Measurements from ENCODE around the gene ACTL7A. TPM values are rescaled to one million over a fixed set of nuclear protein-coding genes. Genes with fewer than 3 reads are reported as not detected.

Gene ACTL7A
- total and polyA plus RNA-seq, 2 donors (not counting 1 experiment from before 2014, with no cell fraction given) = not detected

- ATAC-seq (ENCODE audit: low read depth) = no peak
- Histone ChIP-seq H3K9me3 (ENCODE audit: control extremely low read depth in 1 of 3, control insufficient read depth in 2 of 3, insufficient read depth in 1 of 3, low read length in 2 of 3) (no peaks in the 10 kb centered on the region), H3K4me1 (ENCODE audit: control insufficient read depth in 2 of 2, insufficient read depth in 2 of 2, low read length in 2 of 2) (no peaks in the 10 kb centered on the region), H3K79me2 (ENCODE audit: control insufficient read depth, insufficient read depth, low read length) (no peaks in the 10 kb centered on the region), H3K27me3 (replicated peaks in 1 of 4; ENCODE audit: control extremely low read depth in 1 of 4, control insufficient read depth in 3 of 4, insufficient read depth in 4 of 4, low read length in 3 of 4) (no peaks in the 10 kb centered on the region), H4K20me1 (ENCODE audit: control insufficient read depth, insufficient read depth, low read length, poor library complexity, severe bottlenecking) (no peaks in the 10 kb centered on the region), H3K4me2 (replicated peaks; ENCODE audit: low read depth, low read length, poor library complexity, severe bottlenecking) (no peak overlapping the region), H3K27ac (ENCODE audit: low read length in 2 of 2) (no peak overlapping the region), H3K9ac (ENCODE audit: low read length) (no peak overlapping the region), H2AFZ (ENCODE audit: insufficient read depth, low read depth, low read length, poor library complexity, severe bottlenecking) (no peak overlapping the region), H3K4me3 (ENCODE audit: control extremely low read depth in 1 of 5, extremely low read depth in 1 of 5, insufficient read depth in 1 of 5, low read depth in 2 of 5, low read length in 4 of 5) (no peak overlapping the region), H3K36me3 (replicated peaks in 1 of 2; ENCODE audit: control extremely low read depth in 1 of 2, control insufficient read depth in 1 of 2, extremely low read depth in 1 of 2, insufficient read depth in 2 of 2, low read length in 1 of 2) (peaks cover 7 to 57% of the 10 kb centered on the region in 2 experiments)
- ChIA-PET CTCF (interaction anchor here (2.0 kb wide), 1 partner anchor 64 kb away, joined by 5 read pairs; no protein-coding TSS in a partner anchor), POLR2A (no interaction called here)
- Mint-ChIP-seq H3K27ac (no peak overlapping the region), H3K4me1 (no peaks in the 10 kb centered on the region), H3K4me3 (no peak overlapping the region), H3K9me3 (ENCODE audit: insufficient read depth) (no peaks in the 10 kb centered on the region), H3K27me3 (no peaks in the 10 kb centered on the region)
- WGBS (ENCODE audit: insufficient coverage) = 100% methylated on average over 3 of the region's 4 CpGs
- TF ChIP-seq EZH2 (IDR thresholded peaks at IDR 0.05; ENCODE audit: borderline replicate concordance, insufficient read depth, low read depth, low read length, poor library complexity, severe bottlenecking) = no peak
- no peak for TF ChIP-seq CTCF (IDR thresholded peaks at IDR 0.05)
- intact Hi-C loops (cut with micrococcal nuclease) = no loop called here
- no peak for DNase-seq
Measured at GRCh38 chr9:108889649-108890067, 27.6 kb downstream of the ACTL7A start.

GRCh38 chr9:108894225-108894997 lies 32.3 kb downstream of the ACTL7A start:
- POLR2A ChIA-PET = no interaction called here

More at GRCh38 chr9:108894225-108894997, 32.3 kb downstream of the ACTL7A start:
- H3K4me1 Mint-ChIP-seq = no peaks in the 10 kb centered on the region
- H3K9me3 Mint-ChIP-seq (ENCODE audit: insufficient read depth) = no peaks in the 10 kb centered on the region
- Histone ChIP-seq H3K36me3 (replicated peaks in 1 of 2; ENCODE audit: control extremely low read depth in 1 of 2, control insufficient read depth in 1 of 2, extremely low read depth in 1 of 2, insufficient read depth in 2 of 2, low read length in 1 of 2) (peaks cover 13 to 89% of the 10 kb centered on the region in 2 experiments), H3K27me3 (replicated peaks in 1 of 4; ENCODE audit: control extremely low read depth in 1 of 4, control insufficient read depth in 3 of 4, insufficient read depth in 4 of 4, low read length in 3 of 4) (no peaks in the 10 kb centered on the region), H3K79me2 (ENCODE audit: control insufficient read depth, insufficient read depth, low read length) (no peaks in the 10 kb centered on the region), H4K20me1 (ENCODE audit: control insufficient read depth, insufficient read depth, low read length, poor library complexity, severe bottlenecking) (no peaks in the 10 kb centered on the region), H3K4me2 (replicated peaks; ENCODE audit: low read depth, low read length, poor library complexity, severe bottlenecking) (no peak overlapping the region), H3K4me1 (ENCODE audit: control insufficient read depth in 2 of 2, insufficient read depth in 2 of 2, low read length in 2 of 2) (no peaks in the 10 kb centered on the region), H3K27ac (ENCODE audit: low read length in 2 of 2) (no peak overlapping the region), H3K9ac (ENCODE audit: low read length) (no peak overlapping the region), H3K9me3 (ENCODE audit: control extremely low read depth in 1 of 3, control insufficient read depth in 2 of 3, insufficient read depth in 1 of 3, low read length in 2 of 3) (no peaks in the 10 kb centered on the region), H2AFZ (ENCODE audit: insufficient read depth, low read depth, low read length, poor library complexity, severe bottlenecking) (no peak overlapping the region), H3K4me3 (ENCODE audit: control extremely low read depth in 1 of 5, extremely low read depth in 1 of 5, insufficient read depth in 1 of 5, low read depth in 2 of 5, low read length in 4 of 5) (no peak overlapping the region)
- TF ChIP-seq CTCF (IDR thresholded peaks at IDR 0.05) (no peak), EZH2 (IDR thresholded peaks at IDR 0.05; ENCODE audit: borderline replicate concordance, insufficient read depth, low read depth, low read length, poor library complexity, severe bottlenecking) (no peak)
- WGBS (ENCODE audit: insufficient coverage) = 100% methylated on average over 1 of the region's 4 CpGs
- no peaks in the 10 kb centered on the region for H3K27me3 Mint-ChIP-seq
- no peak overlapping the region for H3K27ac Mint-ChIP-seq
- no peak overlapping the region for H3K4me3 Mint-ChIP-seq
- intact Hi-C loops (cut with micrococcal nuclease) = no loop called here
- CTCF ChIA-PET = no interaction called here
- DNase-seq (no peak), ATAC-seq (ENCODE audit: low read depth) (no peak)

Data from B cell (primary cell).